ENCODE results near the gene WNT3.

GRCh38 chr17:46826116-46826515 lies 7.6 kb upstream of the WNT3 start:
- TF ChIP-seq POLR2AphosphoS5 (IDR thresholded peaks at IDR 0.05; ENCODE audit: insufficient read depth in 1 of 2, low read depth in 1 of 2), result no peak
- TF ChIP-seq, protein P1, sequence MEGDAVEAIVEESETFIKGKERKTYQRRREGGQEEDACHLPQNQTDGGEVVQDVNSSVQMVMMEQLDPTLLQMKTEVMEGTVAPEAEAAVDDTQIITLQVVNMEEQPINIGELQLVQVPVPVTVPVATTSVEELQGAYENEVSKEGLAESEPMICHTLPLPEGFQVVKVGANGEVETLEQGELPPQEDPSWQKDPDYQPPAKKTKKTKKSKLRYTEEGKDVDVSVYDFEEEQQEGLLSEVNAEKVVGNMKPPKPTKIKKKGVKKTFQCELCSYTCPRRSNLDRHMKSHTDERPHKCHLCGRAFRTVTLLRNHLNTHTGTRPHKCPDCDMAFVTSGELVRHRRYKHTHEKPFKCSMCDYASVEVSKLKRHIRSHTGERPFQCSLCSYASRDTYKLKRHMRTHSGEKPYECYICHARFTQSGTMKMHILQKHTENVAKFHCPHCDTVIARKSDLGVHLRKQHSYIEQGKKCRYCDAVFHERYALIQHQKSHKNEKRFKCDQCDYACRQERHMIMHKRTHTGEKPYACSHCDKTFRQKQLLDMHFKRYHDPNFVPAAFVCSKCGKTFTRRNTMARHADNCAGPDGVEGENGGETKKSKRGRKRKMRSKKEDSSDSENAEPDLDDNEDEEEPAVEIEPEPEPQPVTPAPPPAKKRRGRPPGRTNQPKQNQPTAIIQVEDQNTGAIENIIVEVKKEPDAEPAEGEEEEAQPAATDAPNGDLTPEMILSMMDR (IDR thresholded peaks at IDR 0.05), result no peak

All from vagina (tissue), 2 donors.